CD4-positive, alpha-beta T cell treated with Interleukin-4 for 4 hours (primary cell): ENCODE data around the gene SOAT1.
"Not testable (repeated sequence)": the region's sequence is repeated elsewhere in the genome, so short reads cannot be mapped to it uniquely, and the experiment has no call there.

Source experiments
- DNase-seq: peaks from one replicate; pipeline ENCODE4 v3.0.0-alpha.2; 2020

Gene SOAT1

DNA sequence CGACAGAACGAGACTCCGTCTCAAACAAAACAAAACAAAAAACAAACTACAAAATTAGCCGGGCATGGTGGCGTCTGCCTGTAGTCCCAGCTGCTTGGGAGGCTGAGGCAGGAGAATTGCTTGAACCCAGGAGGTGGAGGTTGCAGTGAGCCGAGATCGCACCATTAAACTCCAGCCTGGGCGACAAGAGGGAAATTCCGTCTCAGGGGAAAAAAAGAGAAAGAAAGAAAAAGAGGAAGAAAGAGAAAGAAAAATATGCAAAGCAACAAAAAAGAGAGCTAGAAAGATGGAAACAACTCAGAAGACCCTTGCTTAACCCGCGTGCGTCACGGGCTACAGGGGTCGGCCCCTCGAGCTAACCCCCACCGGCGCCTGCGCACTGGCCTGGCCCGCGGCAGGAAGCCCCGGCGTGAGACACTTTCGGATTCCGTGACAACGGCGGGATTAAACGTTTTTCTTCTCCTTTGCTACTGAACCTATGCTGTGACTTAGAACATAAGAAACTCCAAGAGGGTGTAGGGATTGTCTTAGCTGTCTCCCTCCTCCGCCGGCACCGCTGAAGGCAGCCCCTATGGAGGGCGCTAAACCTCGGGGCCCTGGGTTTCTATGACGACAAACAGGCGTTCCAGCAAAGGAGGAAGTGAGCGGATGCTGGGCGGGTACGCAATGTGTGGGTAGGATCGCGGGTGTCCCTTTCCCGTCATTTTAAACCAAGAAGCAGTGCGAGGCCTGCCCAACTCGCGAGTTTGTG is 71.9 kb downstream of the SOAT1 start, which contains the start of gene AXDND1:
TSS of gene AXDND1 (plus strand) at position 630 of the 751 bp plus-strand sequence. CDS start 539 bp downstream, outside the sequence.
- peak; percentile 93 for DNase-seq

- DNase-seq: no peak
These were observed 72.7 kb downstream of the SOAT1 start for GRCh38 chr1:179366093-179366800.

DNA sequence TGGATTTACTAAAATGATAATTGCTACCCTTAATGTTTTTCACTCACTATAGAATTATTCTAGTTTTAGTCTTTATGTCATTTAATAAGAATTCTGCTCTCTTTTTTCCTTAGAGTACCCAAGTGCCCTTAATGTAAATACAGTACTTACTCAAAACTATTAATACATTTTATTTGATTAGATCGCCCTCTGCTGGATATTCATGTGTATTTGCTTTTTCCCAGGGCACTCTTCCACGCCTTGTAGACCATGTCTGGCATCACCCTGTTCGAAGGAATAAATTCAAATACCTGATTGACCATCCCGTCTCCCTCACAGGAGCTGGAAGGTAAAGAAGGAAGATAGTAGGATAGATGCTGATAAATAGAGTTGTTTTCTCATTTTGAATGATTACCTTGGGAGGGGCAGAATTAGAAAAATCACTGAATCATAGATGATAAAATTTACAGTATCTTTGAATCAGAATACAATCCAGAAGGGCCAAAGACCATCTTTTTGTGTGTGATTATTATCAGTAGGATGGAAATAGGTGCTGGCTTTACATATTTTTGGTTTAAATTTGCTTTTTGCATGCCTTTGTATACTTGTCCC is 76.2 kb downstream of the SOAT1 start:
- DNase-seq: peak; percentile 80

- no peak for DNase-seq
These were observed 78.6 kb downstream of the SOAT1 start for GRCh38 chr1:179372160-179372559.

DNA sequence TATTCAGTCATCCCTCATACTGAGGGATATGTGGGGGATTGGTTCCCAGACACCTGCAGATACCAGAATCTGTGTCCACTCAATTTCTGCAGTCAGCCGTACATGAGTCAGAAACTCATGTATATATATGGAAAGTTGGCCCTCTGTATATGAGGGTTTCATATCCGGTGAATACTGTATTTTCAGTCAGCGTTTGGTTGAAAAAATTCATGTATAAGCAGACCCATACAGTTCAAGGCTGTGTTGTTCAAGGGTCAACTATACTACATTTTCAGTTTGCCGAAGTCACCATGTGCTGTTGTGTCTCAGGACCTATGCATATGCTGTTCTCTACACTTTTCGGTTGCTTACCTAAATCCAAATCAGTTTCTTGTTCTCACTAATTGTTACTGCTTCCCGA is 82.6 kb downstream of the SOAT1 start:
- DNase-seq: no peak

GRCh38 chr1:179380299-179380698 is 86.7 kb downstream of the SOAT1 start:
- no peak for DNase-seq

DNA sequence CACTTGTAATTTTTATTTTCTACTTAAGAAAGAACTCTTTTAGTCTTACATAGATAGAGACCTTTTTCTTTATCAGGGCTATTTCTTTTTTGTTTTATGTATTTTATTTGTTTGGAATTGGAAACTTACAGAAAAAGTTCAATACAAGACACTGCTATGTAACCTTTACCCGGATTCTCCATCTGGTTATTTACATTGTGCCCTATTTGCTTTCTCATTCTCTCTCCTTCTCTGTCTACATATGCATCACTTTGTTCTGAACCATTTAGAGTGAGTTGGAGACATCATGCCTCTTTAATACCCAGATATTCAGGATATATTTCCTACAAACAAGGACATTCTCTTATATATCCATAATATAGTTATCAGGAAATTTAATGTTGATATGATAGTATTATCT is 90.4 kb downstream of the SOAT1 start:
- DNase-seq: no peak

GRCh38 chr1:179385510-179385909 is 91.9 kb downstream of the SOAT1 start:
- no peak for DNase-seq

GRCh38 chr1:179393721-179394120 is 100.1 kb downstream of the SOAT1 start:
- DNase-seq: no peak

- not testable (repeated sequence) for DNase-seq
These were observed 105.8 kb downstream of the SOAT1 start for GRCh38 chr1:179399399-179399798.
